Lung (tissue), 12 donors: ENCODE results near the gene GALNT9. TPM values are rescaled to one million over a fixed set of nuclear protein-coding genes. Genes with fewer than 3 reads are reported as not detected.
A peak's percentile ranks its signal among the peaks of the same experiment; 100 is the strongest.

Experiments
- ATAC-seq: fragments of 200-7000 bp; cut with Tn5 transposase; one replicate; pipeline ENCODE4 v1.9.1; 2020; ENCODE audit warnings: moderate number of reproducible peaks; ENCODE audit not compliant: insufficient read depth, low FRiP score
- DNase-seq, 3 donors: peaks; one replicate each; pipeline ENCODE4 v3.0.0-alpha.2; 2013 to 2017
- H3K27ac ChIP-seq, 2 donors: one replicate each; pipeline ENCODE4 v1.5.1; 2013; ENCODE audit warnings: mild to moderate bottlenecking in 2 of 2, moderate library complexity in 2 of 2, control low read depth in 1 of 2, inconsistent platforms in 1 of 2, low read depth in 1 of 2, low read length in 1 of 2
- H3K27me3 ChIP-seq, 3 donors: one replicate each; pipeline ENCODE4 v1.5.1; 2013; ENCODE audit warnings: low read length in 2 of 3; ENCODE audit not compliant: control insufficient read depth in 3 of 3, insufficient read depth in 3 of 3
- H3K36me3 ChIP-seq, 4 donors: one replicate each; pipeline ENCODE4 v1.5.1; 2013; ENCODE audit warnings: low read length in 4 of 4, mild to moderate bottlenecking in 1 of 4, moderate library complexity in 1 of 4; ENCODE audit not compliant: control insufficient read depth in 4 of 4, insufficient read depth in 4 of 4
- H3K4me1 ChIP-seq, 5 donors: one replicate each; pipeline ENCODE4 v1.5.1; 2013; ENCODE audit warnings: low read length in 5 of 5, mild to moderate bottlenecking in 2 of 5, moderate library complexity in 1 of 5; ENCODE audit not compliant: control insufficient read depth in 5 of 5, insufficient read depth in 5 of 5
- H3K4me3 ChIP-seq: one replicate; pipeline ENCODE4 v1.5.1; 2013; ENCODE audit warnings: mild to moderate bottlenecking, control low read depth, moderate library complexity
- H3K9ac ChIP-seq, 2 donors: one replicate each; pipeline ENCODE4 v1.5.1; 2013; ENCODE audit warnings: low read length in 2 of 2, control low read depth in 1 of 2; ENCODE audit not compliant: insufficient read depth in 1 of 2
- H3K9me3 ChIP-seq, 4 donors: one replicate each; pipeline ENCODE4 v1.5.1; 2013; ENCODE audit warnings: low read length in 3 of 4, mild to moderate bottlenecking in 1 of 4, moderate library complexity in 1 of 4; ENCODE audit not compliant: control insufficient read depth in 4 of 4, insufficient read depth in 3 of 4
- CTCF ChIP-seq: IDR thresholded peaks from 2 replicates; pipeline ENCODE4 v1.5.1; 2012; ENCODE audit warnings: mild to moderate bottlenecking; ENCODE audit errors: control extremely low read depth, extremely low read depth
- WGBS, 2 donors: extraction: QIAGEN DNeasy Blood & Tissue Kit; methylation state at CpG; one replicate each; pipeline ENCODE4 v1.1.7; 2013; 5-methylcytosine and 5-hydroxymethylcytosine counted together
- polyA plus RNA-seq, 2 donors: library from polyadenylated mRNA; stranded (reverse); fragments of 200-250 nt; gene quantifications; one replicate each; pipeline ENCODE4 v1.2.1, GENCODE V29; 2013
- total RNA-seq, 2 donors: library from RNA; depleted of rRNA in 1 of 2; stranded (reverse); fragments of >200 nt in 1 of 2; gene quantifications; one replicate each; pipeline ENCODE4 v1.2.1, GENCODE V29; 2014 to 2021
- donor health status: control.
- donor health status: control.
- donor health status: Bipolar disorder and iron deficiency.
- donor health status: healthy.
- donor health status: DM: yes; HTN: yes; CAD: no.

The GALNT9 gene
- total and polyA plus RNA-seq, 4 donors = 0.13 to 1.7 (median 0.79) TPM

GRCh38 chr12:132356691-132357622 is 27.6 kb upstream of the GALNT9 start:
- ATAC-seq (peak; percentile 41), DNase-seq (peak; percentile 89 to 94 (median 91))
- Histone ChIP-seq H3K4me3 (no peak overlapping the region), H3K9me3 (peaks cover 0 to 4% (median 0%) of the 10 kb centered on the region in 4 donors), H3K9ac (no peak overlapping the region), H3K27me3 (no peaks in the 10 kb centered on the region), H3K36me3 (no peaks in the 10 kb centered on the region), H3K27ac (no peak overlapping the region), H3K4me1 (peaks cover 0 to 9% (median 0%) of the 10 kb centered on the region in 5 donors)
- TF ChIP-seq CTCF = no peak
- WGBS, 2 donors = 40 to 49% methylated on average over 37 of the region's 37 CpGs

- H3K36me3 ChIP-seq = no peaks in the 10 kb centered on the region
- no peak overlapping the region for H3K9ac ChIP-seq
- no peak for ATAC-seq
- H3K4me3 ChIP-seq = no peak overlapping the region
- no peak for DNase-seq
- H3K9me3 ChIP-seq = peaks cover 0 to 4% (median 0%) of the 10 kb centered on the region in 4 donors
- H3K4me1 ChIP-seq = peaks cover 0 to 9% (median 0%) of the 10 kb centered on the region in 5 donors
- 69 to 73% methylated on average over 31 of the region's 31 CpGs for WGBS, 2 donors
- H3K27ac ChIP-seq = no peak overlapping the region
- H3K27me3 ChIP-seq = no peaks in the 10 kb centered on the region
- TF ChIP-seq CTCF = no peak
These were observed 26.6 kb upstream of the GALNT9 start for GRCh38 chr12:132355742-132356681.

GRCh38 chr12:132354982-132355680 is 25.7 kb upstream of the GALNT9 start:
- Histone ChIP-seq H3K4me3 (no peak overlapping the region), H3K4me1 (peaks cover 0 to 9% (median 0%) of the 10 kb centered on the region in 5 donors), H3K9me3 (peaks cover 0 to 7% (median 0%) of the 10 kb centered on the region in 4 donors), H3K36me3 (no peaks in the 10 kb centered on the region), H3K27me3 (no peaks in the 10 kb centered on the region), H3K27ac (no peak overlapping the region), H3K9ac (no peak overlapping the region)
- DNase-seq (no peak), ATAC-seq (no peak)
- WGBS, 2 donors = 88 to 91% methylated on average over 33 to 34 of the region's 34 CpGs
- no peak for TF ChIP-seq CTCF
